NCI-H748 (cell line): Measurements from ENCODE around the gene AK3.

Experiments
- DNase-seq: peaks from one replicate; lab custom pipeline; 2025; ENCODE audit not compliant: unreplicated experiment; lab: John Stamatoyannopoulos, UW

The AK3 gene

GRCh38 chr9:4709380-4709779 is 31.6 kb downstream of the AK3 start:
- no peak for DNase-seq

GRCh38 chr9:4706971-4707622 is 33.9 kb downstream of the AK3 start:
- DNase-seq, result no peak

- no peak for DNase-seq
These were observed 35.0 kb downstream of the AK3 start for GRCh38 chr9:4706021-4706420.

GRCh38 chr9:4704129-4704528 is 36.9 kb downstream of the AK3 start:
- DNase-seq, result no peak

GRCh38 chr9:4701526-4701925 is 39.5 kb downstream of the AK3 start:
- DNase-seq, result no peak

- DNase-seq, result no peak
These were observed 40.1 kb downstream of the AK3 start for GRCh38 chr9:4700932-4701331.

- no peak for DNase-seq
These were observed 40.9 kb downstream of the AK3 start for GRCh38 chr9:4700091-4700490.

- DNase-seq, result no peak
These were observed 49.2 kb downstream of the AK3 start for GRCh38 chr9:4691795-4692194.

- DNase-seq, result no peak
These were observed 50.9 kb downstream of the AK3 start for GRCh38 chr9:4690144-4690543.

- DNase-seq, result no peak
These were observed 51.3 kb downstream of the AK3 start for GRCh38 chr9:4689687-4690104.

- DNase-seq, result no peak
These were observed 52.0 kb downstream of the AK3 start for GRCh38 chr9:4689021-4689420.

- DNase-seq, result no peak
These were observed 54.4 kb downstream of the AK3 start for GRCh38 chr9:4686584-4686983.

- no peak for DNase-seq
These were observed 54.9 kb downstream of the AK3 start for GRCh38 chr9:4686112-4686511.

GRCh38 chr9:4684820-4685219 is 56.2 kb downstream of the AK3 start:
- DNase-seq, result no peak

- DNase-seq, result no peak
These were observed 60.3 kb downstream of the AK3 start for GRCh38 chr9:4680750-4681149.

- no peak for DNase-seq
These were observed 60.9 kb downstream of the AK3 start for GRCh38 chr9:4680173-4680525.

- peak; percentile 96 for DNase-seq
These were observed 61.5 kb downstream of the AK3 start, which contains the start of gene CDC37L1 for GRCh38 chr9:4679268-4680172. CDC37L1 (plus strand) TSS chr9:4679569; CDS start chr9:4679768, 199 bp downstream.

- peak; percentile 56 for DNase-seq
These were observed 62.2 kb downstream of the AK3 start for GRCh38 chr9:4678679-4679267.

- DNase-seq, result no peak
These were observed 63.6 kb downstream of the AK3 start for GRCh38 chr9:4677392-4677791.

GRCh38 chr9:4674783-4675182 is 66.2 kb downstream of the AK3 start:
- no peak for DNase-seq

- DNase-seq, result no peak
These were observed 69.3 kb downstream of the AK3 start for GRCh38 chr9:4671737-4672136.

- DNase-seq, result no peak
These were observed 70.4 kb downstream of the AK3 start for GRCh38 chr9:4670591-4670990.
